ENCODE measurements around the gene CCR5AS.
"Not testable (repeated sequence)": the region's sequence is repeated elsewhere in the genome, so short reads cannot be mapped to it uniquely, and the experiment has no call there.

Gene CCR5AS

DNA sequence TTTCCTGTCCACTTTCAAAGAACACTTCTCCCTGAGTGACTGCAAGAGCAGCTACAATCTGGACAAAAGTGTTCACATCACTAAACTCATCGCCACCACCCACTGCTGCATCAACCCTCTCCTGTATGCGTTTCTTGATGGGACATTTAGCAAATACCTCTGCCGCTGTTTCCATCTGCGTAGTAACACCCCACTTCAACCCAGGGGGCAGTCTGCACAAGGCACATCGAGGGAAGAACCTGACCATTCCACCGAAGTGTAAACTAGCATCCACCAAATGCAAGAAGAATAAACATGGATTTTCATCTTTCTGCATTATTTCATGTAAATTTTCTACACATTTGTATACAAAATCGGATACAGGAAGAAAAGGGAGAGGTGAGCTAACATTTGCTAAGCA, 2.0 kb upstream of the CCR5AS start:
- TF ChIP-seq JUND (IDR thresholded peaks at IDR 0.05; ENCODE audit: low read depth): no peak
- in situ Hi-C loops (cut with HindIII; ENCODE audit: low pct_unique_long_range_greater_than_20kb, low sequenced_read_pairs): no loop called here
- no peak for DNase-seq (ENCODE audit: low read depth in 1 of 2, low spot score in 1 of 2)

DNA sequence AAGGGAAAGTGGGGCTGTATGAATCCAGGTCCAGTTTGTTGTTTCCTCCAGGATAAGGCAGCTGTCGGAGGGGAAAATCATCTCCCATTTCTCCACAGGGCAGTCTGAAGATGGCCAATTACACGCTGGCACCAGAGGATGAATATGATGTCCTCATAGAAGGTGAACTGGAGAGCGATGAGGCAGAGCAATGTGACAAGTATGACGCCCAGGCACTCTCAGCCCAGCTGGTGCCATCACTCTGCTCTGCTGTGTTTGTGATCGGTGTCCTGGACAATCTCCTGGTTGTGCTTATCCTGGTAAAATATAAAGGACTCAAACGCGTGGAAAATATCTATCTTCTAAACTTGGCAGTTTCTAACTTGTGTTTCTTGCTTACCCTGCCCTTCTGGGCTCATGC, 1.1 kb upstream of the CCR5AS start:
- no peak for TF ChIP-seq JUND (IDR thresholded peaks at IDR 0.05; ENCODE audit: low read depth)
- DNase-seq (ENCODE audit: low read depth in 1 of 2, low spot score in 1 of 2): no peak
- in situ Hi-C loops (cut with HindIII; ENCODE audit: low pct_unique_long_range_greater_than_20kb, low sequenced_read_pairs): no loop called here

DNA sequence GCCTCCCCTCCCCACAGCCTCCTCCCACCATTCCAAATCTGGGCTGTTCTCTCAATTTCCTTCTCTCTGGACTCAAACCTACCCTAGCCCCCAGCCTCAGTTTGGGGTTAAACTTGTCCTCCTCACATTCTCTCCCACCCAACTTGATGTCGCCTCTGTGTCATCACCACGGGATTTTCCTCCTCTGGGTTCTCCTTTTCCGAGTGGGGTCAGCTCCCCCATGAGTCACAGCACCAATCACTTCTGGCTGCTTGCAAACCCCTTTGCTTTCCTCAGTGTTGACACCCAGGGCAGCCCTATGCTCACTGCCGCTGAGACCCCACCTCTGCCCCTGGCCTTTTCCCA, 451 bp downstream of the CCR5AS start:
- DNase-seq (ENCODE audit: low read depth in 1 of 2, low spot score in 1 of 2): no peak
- in situ Hi-C loops (cut with HindIII; ENCODE audit: low pct_unique_long_range_greater_than_20kb, low sequenced_read_pairs): no loop called here
- TF ChIP-seq JUND (IDR thresholded peaks at IDR 0.05; ENCODE audit: low read depth): no peak

DNA sequence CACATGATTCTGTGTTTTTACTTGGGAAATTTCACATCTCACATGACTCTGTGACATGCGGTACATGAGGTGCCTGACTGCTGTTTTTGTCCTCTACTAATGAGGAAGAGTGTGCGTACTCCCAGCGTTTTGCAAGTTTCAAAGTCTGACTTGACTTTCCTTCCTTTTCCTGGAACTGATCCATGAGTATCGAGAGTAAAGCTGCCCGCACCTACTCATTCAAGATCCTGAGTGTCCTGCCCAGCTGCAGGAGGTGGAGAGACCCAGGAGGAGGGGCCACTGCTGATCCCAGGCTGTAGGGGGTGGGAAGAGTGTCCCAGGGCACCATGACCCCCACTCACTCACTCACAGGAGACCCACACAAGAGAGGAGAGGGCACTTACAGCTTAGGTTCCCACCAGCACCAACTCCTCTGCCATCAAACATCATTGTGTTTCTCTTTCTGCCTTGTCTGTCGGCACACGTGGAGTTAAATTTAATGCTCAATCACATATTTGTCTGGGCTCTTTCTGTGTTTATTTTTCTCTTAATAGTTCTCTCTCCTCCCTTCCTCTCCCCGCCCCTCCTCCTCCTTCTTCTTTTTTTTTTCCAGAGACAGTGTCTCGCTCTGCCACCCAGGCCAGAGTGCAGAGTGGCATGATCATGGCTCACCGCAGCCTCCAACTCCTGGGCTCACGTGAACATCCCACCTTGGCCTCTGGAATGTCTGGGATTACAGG, 1.4 kb downstream of the CCR5AS start:
- in situ Hi-C loops (cut with HindIII; ENCODE audit: low pct_unique_long_range_greater_than_20kb, low sequenced_read_pairs): no loop called here
- DNase-seq (ENCODE audit: low read depth in 1 of 2, low spot score in 1 of 2): peak in 1 of 2 experiments; percentile 46

DNA sequence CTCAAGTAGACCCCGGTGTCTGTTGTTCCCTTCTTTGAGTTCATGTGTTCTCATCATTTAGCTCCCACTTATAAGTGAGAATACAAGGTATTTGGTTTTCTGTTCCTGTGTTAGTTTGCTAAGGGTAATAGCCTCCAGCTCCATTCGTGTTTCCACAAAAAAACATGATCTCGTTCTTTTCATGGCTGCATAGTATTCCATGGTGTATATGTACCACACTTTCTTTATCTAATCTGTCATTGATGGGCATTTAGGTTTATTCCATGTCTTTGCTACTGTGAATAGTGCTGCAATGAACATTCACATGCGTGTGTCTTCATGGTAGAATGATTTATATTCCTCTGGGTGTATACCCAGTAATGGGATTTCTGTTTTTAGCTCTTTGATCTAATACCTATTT, 4.0 kb downstream of the CCR5AS start:
- not testable (repeated sequence) for DNase-seq (ENCODE audit: low read depth in 1 of 2, low spot score in 1 of 2)

More for the DNA sequence above, 1.4 kb downstream of the CCR5AS start:
- no peak for TF ChIP-seq JUND (IDR thresholded peaks at IDR 0.05; ENCODE audit: low read depth)

DNA sequence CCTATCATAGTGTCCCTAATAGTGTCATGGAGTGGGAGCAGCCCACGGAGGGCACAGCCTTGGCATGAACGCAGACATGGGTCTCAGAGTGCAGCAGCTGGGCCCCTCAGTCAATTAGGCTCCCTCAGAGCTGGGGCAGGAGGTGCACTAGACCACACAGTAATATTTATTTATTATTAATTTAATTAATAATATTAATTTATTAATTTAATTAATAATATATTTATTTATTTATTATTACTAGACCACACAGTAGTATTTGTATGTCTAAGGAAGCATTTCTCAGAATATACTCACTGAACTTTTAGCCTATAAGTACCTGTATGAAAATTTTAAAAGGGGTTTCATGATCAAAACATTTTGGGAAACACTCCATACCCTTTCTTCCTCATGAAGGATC, 5.3 kb downstream of the CCR5AS start:
- no peak for TF ChIP-seq JUND (IDR thresholded peaks at IDR 0.05; ENCODE audit: low read depth)
- DNase-seq (ENCODE audit: low read depth in 1 of 2, low spot score in 1 of 2): no peak
- in situ Hi-C loops (cut with HindIII; ENCODE audit: low pct_unique_long_range_greater_than_20kb, low sequenced_read_pairs): no loop called here

More for the DNA sequence above, 4.0 kb downstream of the CCR5AS start:
- in situ Hi-C loops (cut with HindIII; ENCODE audit: low pct_unique_long_range_greater_than_20kb, low sequenced_read_pairs): not testable (repeated sequence)

DNA sequence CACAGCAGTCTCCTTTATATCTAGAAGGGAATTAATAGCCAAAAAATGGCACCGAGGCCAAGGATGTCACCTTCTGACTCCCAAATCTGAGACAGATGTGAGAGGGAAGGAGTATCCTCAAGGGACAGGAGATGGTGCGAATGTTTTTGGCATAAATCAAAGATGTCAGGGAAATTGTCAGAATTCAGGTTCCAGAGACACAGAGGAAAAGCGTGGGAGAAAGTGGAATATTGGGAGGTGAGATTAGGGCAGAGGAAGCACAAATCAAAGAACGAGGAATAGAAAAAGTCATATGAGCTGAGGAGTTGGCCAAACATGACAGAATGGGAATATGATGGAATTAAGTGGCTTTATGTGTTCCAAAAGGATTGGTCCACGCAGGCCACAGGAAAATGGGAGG, 6.0 kb downstream of the CCR5AS start:
- DNase-seq (ENCODE audit: low read depth in 1 of 2, low spot score in 1 of 2): no peak
- in situ Hi-C loops (cut with HindIII; ENCODE audit: low pct_unique_long_range_greater_than_20kb, low sequenced_read_pairs): no loop called here
- TF ChIP-seq JUND (IDR thresholded peaks at IDR 0.05; ENCODE audit: low read depth): no peak

DNA sequence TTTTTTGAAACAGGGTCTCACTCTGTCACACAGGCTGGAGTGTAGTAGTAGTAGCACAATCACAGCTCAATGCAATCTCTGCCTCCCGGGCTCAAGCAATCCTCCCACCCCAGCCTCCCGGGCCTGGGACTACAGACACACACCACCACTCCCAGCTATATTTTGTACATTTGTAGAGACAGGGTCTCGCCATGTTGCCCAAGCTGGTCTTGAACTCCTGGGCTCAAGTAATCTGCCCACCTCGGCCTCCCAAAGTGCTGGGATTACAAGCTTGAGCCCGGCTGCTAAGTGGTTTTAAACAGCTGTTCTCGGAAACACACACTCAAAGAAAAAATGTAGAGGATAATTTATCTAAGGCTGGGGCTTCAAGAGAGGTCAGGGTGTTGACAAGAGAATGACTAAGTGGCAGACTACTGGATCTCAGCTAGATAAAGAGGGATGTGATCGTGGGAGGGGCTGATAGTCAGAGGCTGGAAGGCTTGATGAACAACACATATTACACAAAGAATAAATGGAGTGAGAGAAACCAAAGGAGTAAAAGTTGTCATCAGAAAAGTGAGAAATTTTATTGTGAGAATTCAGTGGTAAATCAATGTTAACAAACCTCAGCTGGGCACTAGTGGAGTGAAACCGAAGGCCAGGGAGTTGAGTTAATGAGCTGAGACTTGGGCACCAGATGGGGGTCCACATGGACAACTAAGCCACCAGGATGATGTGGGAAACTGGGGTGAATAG, 6.7 kb downstream of the CCR5AS start:
- TF ChIP-seq JUND (IDR thresholded peaks at IDR 0.05; ENCODE audit: low read depth): no peak
- in situ Hi-C loops (cut with HindIII; ENCODE audit: low pct_unique_long_range_greater_than_20kb, low sequenced_read_pairs): no loop called here
- DNase-seq (ENCODE audit: low read depth in 1 of 2, low spot score in 1 of 2): no peak

DNA sequence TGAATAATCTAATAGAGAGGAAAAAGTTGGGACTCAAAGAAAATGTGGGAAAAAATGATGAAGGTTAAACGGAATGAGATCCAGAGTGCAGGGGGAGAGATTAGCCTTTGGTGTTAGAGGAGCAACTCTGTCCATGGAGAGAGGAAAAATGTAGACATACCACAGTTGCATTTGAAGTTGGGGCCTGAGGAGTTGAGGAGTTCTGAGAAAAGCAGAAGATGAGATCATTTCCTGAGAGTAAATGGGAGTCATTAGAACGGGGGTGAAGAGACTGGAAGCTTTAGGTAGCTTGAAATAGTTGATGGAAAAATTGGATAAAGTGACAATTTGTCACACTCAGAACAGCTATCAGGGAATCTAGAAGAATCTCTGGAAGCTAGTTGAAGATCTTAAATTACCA, 7.3 kb downstream of the CCR5AS start:
- in situ Hi-C loops (cut with HindIII; ENCODE audit: low pct_unique_long_range_greater_than_20kb, low sequenced_read_pairs): no loop called here
- DNase-seq (ENCODE audit: low read depth in 1 of 2, low spot score in 1 of 2): no peak
- no peak for TF ChIP-seq JUND (IDR thresholded peaks at IDR 0.05; ENCODE audit: low read depth)

DNA sequence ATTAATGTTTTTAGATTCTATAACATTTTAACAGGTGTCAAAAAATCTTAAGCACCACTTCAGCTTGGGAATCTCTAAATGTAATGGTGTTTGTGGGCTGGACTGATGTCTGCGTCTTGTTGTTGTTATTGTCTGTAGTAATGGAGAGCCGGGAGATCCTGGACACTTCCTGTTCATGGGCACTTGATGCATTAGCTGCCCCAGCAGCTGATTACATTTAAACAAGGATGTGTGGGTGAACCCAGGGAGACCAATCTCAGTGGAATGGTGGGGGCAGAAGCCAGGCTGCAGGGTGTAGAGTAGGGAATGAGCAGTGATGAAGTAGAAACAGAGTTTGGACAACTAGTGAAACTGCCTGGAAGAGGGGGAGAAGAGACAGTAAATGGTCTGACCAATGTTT, 7.8 kb downstream of the CCR5AS start:
- TF ChIP-seq JUND (IDR thresholded peaks at IDR 0.05; ENCODE audit: low read depth): no peak
- in situ Hi-C loops (cut with HindIII; ENCODE audit: low pct_unique_long_range_greater_than_20kb, low sequenced_read_pairs): no loop called here
- no peak for DNase-seq (ENCODE audit: low read depth in 1 of 2, low spot score in 1 of 2)

DNA sequence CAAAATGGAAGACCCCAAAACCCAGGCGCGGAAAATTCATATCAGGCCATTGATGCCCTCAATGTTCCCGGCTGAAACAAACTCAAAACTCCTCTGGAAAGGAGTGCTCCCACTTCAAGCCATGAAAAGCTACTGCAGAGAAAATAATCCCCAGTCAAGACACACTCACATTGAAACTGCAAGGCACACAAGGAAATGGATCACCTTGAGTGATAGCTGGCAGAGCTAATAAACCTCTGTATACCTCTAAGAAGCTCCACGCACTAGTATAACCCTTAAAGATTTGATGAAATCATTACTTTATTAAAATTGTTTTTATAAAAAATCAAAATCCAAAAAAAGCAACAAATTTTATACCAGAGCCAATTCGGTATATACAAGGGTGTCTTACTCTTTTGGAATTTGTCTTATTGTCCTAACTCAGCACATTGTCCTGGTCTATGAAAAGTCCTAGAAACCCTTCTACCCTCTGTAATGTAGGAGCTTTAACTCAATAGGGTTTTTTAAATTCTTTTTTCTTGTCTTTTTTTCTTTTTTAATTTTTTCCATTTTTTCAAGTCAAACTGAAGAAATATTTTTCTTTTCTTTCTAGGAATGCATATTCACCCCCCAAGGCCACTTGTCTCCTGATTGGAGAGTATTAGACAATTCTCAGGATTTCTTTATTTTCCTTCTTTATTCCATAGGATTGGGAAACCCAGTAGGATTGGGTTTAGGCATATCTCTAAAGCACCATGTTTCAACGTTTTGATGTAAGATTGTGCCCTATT, 8.5 kb downstream of the CCR5AS start:
- TF ChIP-seq JUND (IDR thresholded peaks at IDR 0.05; ENCODE audit: low read depth): no peak
- in situ Hi-C loops (cut with HindIII; ENCODE audit: low pct_unique_long_range_greater_than_20kb, low sequenced_read_pairs): no loop called here
- DNase-seq (ENCODE audit: low read depth in 1 of 2, low spot score in 1 of 2): no peak

DNA sequence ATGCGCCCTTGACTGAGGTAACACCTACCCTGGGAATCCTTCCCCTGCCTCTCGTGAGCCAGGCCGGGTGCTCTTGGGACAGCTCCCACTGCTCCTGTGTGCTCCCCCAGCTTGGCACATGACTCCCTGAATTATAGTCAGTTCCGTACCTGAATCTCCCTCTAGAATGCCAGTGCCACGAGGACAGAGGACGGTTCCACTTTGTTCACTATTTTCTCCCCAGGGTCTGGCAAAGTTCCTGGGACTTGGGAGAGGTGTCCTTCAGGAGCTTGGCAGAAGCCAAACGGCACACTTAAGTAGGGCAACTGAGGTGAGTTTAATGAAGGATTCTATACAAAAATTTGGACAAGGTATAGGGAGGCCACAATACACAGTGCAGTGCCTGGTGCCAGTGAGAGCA, 9.8 kb downstream of the CCR5AS start:
- DNase-seq (ENCODE audit: low read depth in 1 of 2, low spot score in 1 of 2): no peak
- no peak for TF ChIP-seq JUND (IDR thresholded peaks at IDR 0.05; ENCODE audit: low read depth)
- in situ Hi-C loops (cut with HindIII; ENCODE audit: low pct_unique_long_range_greater_than_20kb, low sequenced_read_pairs): no loop called here
